Fibroblast of skin of right quadriceps (primary cell): ENCODE data around the gene RNF144A.

Source experiments
- DNase-seq: peaks from one replicate; pipeline ENCODE4 v3.0.0-alpha.2; 2013

The RNF144A gene

DNA sequence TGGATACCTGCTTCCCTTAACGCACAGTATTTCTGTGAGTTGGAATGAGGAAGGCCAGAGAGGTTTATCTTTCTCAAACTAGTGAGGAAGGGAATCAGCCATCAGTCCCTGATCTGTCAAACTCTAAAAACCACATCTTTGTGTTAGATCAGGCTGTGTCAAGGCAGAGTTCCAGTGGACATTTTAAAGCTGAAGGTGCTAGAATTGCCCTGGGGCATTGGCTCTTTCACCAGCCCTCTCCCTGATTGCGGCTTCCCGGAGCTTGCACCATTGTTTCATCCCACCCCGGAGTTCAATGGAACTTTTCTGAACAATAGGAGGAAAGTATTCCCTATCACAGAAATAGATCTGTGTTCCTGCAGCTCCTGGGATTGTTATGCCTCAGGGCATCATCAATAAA, 110.2 kb downstream of the RNF144A start:
- DNase-seq, result no peak

DNA sequence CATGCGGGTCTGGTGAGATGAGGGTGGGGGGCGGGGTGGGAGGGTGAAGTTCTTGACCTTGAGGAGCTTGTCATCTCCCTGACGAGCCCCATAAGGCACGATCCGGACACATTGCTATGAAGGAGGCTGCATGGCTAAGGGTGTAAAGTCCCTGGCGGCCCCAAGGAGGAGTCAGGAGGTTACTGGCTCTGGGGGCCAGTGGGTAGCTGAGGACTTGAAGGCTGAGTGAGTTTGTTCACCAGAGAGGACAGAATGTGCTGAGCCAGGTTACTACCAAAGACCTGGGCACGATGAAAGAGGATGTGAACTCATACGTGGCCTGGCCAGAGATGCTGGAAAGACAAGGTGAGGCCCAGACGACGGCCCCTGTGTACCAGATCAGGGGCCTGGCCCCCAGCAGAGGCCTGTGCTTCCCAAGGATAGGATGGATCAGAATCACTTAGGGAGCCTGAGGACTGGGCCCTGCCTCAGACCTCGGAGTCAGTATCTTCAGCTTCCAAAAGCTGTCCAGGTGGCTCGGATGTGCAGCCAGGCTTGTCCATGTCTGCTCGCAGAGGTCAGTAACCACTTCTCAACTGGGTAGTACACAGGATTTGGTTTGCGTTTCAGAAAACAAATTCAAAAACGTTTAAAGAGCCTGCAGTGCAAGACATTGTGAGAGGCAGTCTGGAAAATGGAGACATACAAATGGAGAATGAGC, 110.9 kb downstream of the RNF144A start:
- DNase-seq, result no peak

DNA sequence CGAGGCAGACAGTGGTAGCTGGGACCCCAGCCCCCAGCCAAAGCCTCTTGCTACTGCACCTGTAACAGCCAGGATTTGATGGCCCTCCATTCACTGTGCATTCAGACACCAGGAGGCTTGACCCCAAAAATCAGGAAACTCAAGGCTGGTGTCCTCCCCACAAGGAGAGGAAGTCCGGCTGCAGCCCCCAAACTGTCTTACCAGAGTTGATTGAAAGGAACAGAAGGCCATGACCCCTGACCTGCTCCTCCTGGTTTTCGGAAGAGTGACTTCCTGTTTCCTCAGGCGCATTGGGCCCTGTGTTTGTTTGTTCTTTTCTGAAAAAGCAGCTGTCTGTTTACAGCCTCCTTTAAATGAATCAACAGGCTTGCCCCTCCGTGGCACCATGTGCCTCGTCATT, 111.6 kb downstream of the RNF144A start:
- DNase-seq, result no peak

DNA sequence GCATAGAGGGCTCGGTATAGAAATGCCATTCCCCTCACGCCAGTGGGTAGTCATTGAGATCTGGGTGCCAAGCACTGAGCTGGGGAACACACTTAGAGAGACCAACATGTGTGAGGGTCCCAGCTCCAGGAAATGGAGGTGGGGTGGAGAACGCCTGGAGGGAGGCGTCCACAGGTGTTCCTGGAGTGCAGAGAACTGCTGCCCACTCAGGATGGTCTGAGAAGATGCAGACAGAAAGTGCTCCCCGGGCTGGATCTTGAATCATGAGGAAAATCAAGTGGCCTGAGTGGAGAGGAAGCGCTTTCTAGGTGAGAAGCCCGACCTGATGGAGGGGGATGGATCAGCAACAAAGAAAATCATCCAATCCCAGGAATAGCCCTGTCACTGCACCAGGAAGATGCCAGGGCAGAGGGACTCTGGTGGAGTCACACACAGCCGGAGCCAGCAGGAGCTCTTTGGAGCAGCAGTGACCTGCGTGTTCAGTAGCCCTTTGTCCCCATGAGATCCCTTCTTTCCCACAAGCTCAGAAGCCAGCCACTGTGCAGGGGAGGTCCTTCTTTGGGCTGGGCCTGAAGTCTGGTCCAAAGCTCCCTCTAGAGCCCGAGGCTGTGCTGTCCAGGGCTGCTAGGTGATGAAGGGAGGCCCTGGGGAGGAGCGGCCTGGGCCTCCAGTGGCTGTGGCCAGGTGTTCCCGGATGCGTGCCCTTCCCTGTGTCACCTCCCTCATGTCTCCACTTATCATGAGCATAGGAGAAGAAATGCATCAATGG, 112.3 kb downstream of the RNF144A start:
- DNase-seq, result no peak

GRCh38 chr2:7030810-7031209, 113.6 kb downstream of the RNF144A start:
- no peak for DNase-seq

DNA sequence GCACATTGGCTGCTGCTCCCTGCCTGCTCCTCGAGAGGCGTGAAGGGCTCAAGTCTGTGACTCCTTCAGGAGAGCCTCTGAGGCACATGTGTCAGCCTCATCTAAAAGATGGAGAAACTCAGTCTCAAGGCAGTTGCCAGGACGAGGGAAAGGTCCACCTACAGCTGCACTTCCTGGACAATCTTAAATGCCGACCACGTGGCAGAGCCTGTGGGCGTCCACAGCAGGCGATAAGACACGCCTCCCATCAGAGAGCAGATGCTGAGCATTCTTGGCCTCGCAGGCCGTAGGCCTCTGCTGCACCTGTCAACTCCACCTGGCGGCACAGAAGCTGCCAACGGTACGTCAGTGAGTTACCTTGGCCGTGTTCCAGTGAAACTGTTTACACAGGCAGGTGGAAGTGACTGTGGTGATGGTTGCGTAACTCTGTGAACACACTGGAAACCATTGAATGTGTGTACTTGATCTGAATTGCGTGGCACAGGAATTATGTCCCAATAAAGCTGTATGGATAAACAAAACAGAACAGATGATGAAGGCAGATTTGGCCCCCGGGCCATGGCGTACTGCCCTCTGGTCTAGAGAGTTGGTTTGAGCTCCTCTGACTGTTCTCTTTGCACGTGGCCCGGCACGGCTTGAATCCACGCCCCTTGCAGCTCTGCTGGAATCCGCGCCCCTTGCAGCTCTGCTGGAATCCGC, 114.5 kb downstream of the RNF144A start:
- no peak for DNase-seq

DNA sequence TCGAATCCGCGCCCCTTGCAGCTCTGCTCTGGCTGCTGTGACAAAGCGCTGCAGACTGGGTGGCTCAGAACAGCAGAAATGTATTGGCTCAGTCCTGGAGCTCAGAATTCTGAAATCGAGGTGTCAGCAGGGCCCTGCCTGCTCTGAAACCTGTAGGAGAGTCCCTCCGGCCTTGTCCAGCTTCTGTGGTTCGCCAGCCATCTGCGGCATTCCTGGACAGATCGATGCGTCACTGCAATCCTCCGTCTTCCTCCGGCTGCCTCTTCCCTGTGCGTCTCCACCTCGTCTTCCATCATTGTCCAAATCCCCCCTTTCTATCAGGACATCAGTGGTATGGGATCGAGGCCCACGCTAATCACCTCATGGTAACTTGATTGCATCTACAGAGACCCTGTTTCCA, 115.2 kb downstream of the RNF144A start:
- no peak for DNase-seq

GRCh38 chr2:7033136-7033960, 116.1 kb downstream of the RNF144A start:
- no peak for DNase-seq

GRCh38 chr2:7034303-7034702, 117.1 kb downstream of the RNF144A start:
- peak; percentile 21 for DNase-seq

DNA sequence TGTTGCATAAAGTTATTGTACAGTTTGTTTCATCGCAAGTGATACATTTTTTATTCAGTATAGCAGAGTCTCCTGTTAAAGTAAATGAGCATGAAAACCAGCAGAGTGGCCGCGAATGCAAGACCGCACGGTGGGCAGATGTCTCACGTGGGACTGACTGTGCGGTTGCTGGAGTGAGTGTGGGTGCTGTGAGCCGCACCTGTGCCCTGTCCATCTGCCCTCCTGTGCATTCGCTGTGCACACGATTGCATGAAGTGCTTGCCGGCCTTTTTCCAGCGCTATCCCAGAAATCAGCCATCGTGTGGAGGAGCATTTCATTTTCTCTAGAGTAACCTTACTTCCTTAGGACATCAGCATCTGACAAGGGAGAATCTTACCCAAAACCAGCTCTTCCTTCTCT, 118.7 kb downstream of the RNF144A start:
- no peak for DNase-seq

GRCh38 chr2:7037340-7038333, 120.4 kb downstream of the RNF144A start:
- peak; percentile 67 for DNase-seq

DNA sequence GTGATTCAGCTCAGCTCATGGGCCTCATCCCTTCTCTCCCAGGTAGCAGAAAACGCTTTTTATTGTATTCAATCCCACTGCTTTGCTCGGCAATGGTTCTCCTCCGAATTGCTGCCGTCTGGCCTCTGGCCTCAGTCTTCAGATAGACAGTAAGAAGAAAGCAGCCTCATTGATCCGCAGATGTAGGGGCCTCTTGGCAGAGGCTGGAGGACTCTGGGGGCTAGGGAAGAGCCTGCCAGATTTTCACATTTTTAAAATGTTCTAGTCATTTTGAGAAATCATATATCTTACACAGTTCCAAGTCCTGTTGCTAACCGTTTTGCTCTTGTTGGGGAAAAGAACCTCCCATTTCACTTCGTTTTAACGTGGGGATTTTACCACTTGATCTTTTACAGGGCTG, 123.3 kb downstream of the RNF144A start:
- DNase-seq, result no peak

DNA sequence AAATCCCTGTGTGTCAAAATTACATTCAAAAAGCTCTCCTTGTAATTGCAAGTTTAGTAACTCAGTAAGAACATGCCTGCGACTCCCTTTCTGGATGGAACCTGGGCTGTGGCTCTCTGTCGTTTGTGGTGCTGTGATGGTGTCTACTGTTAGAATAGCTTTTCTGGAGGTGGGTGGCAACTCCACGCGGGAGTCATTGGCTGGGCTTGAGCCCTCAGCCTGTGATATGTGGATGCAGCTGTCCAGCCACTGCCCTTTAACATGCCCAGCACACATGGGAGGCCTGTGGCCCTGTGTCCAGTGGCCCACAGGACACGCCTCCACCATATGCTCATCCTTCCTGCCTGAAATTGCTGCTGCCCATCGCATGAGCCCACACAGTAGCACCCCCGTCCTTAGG, 124.2 kb downstream of the RNF144A start:
- no peak for DNase-seq

GRCh38 chr2:7043690-7044089, 126.5 kb downstream of the RNF144A start:
- no peak for DNase-seq

DNA sequence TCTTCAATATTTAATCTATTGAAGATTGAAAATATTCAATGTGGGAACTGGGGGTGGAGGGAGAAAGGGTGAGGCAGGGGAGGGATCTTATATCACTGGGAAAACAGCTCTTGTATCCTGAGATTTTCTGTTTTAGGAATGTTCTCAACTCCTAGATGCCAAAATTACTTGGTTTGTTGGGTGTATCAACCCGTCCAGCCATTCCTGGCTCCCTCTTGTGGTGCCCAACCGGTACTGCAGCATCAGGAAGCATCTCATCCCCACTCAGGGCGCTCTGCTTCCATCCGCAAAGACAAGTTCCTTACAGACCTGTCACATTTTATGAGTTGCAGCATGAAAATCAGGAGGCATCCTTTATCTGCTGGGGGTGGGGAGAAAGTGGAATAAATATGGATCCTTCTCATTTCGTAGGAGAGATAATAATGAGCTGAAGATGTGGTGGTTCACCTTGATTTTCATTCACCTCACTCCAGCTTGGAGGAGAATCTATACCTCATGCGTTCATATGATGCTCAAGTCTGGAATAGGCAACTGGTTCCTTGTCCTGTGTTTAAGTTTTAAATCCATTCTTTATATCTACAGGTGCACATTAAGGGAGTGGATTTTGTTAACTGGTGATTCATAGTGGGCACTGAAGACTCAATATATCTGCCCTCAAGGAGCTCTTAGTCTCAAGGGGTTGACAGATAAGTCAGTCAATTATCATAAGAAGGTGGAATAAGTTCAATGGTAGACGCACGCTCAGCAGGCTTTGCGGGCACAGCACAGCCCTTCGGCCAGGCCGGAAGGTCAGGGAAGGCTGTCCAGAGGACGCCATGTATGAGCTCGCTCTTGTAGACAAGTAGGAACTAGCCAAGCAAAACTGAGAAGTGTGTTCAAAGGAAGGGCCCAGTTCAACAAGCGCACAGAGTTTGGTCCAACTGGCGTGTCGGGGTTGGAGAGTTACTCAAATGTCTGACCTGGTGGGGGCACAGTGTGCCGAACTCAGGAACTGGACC, 127.3 kb downstream of the RNF144A start:
- peak; percentile 42 for DNase-seq

DNA sequence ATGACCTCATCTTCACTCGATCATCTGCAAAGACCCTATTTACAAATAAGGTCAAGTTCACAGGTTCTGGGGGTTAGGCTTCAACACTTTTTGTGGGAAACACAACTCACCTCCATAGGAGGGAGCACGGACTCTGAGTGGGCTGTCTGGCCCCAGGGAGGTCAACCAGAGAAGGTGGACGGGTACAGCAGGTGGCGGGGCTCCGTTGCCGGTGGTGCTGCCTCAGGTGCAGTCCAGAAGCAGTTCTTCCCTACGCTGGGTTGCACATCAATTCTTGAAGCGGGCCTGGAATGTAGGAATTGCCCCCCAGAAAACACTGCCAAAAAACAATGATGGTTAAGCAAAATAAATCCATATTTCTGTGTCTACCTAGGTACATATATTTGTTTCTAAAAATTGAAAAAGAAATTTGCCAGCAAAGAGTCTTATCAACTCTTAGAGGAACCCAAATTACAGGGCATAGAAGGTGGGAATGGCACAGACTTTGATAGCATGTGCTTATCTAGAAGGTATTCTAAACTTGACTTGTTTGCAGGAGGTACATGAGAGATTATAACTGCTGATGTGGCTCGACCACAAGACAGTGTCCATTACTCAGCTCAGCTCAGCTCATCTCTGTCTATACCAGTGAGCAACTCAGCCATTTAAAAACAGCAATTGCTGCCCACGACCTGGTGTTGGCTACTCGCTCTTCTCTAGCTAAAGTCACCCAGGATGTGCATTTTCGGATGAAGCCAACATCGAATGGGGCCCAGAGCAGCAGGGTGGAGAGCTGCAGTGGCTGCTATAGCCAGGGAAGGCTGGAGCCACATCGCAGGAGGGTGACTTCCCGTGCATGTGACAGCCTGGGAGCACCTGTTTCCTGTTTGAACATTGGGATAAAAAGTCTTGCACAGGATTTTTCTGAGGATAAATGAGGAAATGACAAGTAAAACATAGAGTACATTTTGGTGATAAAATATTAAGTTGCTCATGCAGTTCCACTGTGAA, 128.7 kb downstream of the RNF144A start:
- no peak for DNase-seq

GRCh38 chr2:7047661-7048060, 130.4 kb downstream of the RNF144A start:
- no peak for DNase-seq

GRCh38 chr2:7048762-7049294, 131.6 kb downstream of the RNF144A start:
- no peak for DNase-seq

DNA sequence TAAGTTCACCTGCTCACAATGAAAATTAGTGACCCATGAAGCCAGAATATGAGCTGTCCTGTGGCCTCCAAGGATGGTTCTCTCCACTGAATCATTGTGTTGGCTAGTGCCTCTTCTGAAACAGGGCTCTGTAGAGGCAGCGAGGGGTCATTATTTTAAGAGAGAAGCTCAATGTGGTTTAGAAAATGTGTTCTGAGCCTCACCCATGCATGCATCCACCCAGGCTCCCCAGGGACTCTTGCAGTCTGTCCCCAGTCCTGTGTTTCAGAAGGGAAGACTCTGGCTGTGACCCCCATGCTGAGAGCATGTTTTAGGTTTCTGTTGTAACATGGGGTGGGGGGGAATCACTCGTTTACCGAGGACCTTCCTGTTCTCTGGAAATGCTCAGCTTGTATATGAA, 135.2 kb downstream of the RNF144A start:
- no peak for DNase-seq
